ENCODE measurements around the gene NFASC.

Gene NFASC

GRCh38 chr1:205059660-205060059, 189.0 kb downstream of the NFASC start:
- no peaks in the 10 kb centered on the region for H3K4me1 Mint-ChIP-seq (ENCODE audit: low read depth)

GRCh38 chr1:205060746-205061145, 190.1 kb downstream of the NFASC start:
- no peaks in the 10 kb centered on the region for H3K9me3 Mint-ChIP-seq
- H3K27ac Mint-ChIP-seq, result no peak overlapping the region
- no peaks in the 10 kb centered on the region for H3K36me3 Mint-ChIP-seq (ENCODE audit: low read depth)
- DNase-seq (ENCODE audit: low spot score), result no peak
- no peaks in the 10 kb centered on the region for H3K27me3 Mint-ChIP-seq (ENCODE audit: low read depth)
- no peaks in the 10 kb centered on the region for H3K4me1 Mint-ChIP-seq (ENCODE audit: low read depth)
- H3K4me3 Mint-ChIP-seq, result no peak overlapping the region

More at GRCh38 chr1:205059660-205060059, 189.0 kb downstream of the NFASC start:
- Mint-ChIP-seq H3K4me3 (no peak overlapping the region), H3K36me3 (ENCODE audit: low read depth) (no peaks in the 10 kb centered on the region), H3K9me3 (no peaks in the 10 kb centered on the region), H3K27me3 (ENCODE audit: low read depth) (no peaks in the 10 kb centered on the region), H3K27ac (no peak overlapping the region)
- DNase-seq (ENCODE audit: low spot score), result no peak

DNA sequence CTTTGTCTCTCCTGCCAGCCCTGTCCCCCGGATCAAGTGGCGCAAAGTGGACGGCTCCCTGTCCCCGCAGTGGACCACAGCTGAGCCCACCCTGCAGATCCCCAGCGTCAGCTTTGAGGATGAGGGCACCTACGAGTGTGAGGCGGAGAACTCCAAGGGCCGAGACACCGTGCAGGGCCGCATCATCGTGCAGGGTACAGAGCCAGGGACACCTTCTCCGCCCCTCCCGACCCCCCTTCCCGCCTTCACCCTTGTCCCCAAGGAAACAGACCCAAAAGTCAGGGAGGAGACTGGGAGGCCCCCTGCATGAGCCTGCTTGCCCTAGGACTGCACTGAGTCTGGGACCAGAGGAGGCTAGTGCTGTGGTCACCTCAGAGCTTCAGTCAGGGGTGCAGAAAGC, 190.6 kb downstream of the NFASC start:
- Mint-ChIP-seq H3K9me3 (no peaks in the 10 kb centered on the region), H3K27me3 (ENCODE audit: low read depth) (no peaks in the 10 kb centered on the region), H3K4me3 (no peak overlapping the region), H3K27ac (no peak overlapping the region), H3K36me3 (ENCODE audit: low read depth) (no peaks in the 10 kb centered on the region), H3K4me1 (ENCODE audit: low read depth) (no peaks in the 10 kb centered on the region)
- no peak for DNase-seq (ENCODE audit: low spot score)

DNA sequence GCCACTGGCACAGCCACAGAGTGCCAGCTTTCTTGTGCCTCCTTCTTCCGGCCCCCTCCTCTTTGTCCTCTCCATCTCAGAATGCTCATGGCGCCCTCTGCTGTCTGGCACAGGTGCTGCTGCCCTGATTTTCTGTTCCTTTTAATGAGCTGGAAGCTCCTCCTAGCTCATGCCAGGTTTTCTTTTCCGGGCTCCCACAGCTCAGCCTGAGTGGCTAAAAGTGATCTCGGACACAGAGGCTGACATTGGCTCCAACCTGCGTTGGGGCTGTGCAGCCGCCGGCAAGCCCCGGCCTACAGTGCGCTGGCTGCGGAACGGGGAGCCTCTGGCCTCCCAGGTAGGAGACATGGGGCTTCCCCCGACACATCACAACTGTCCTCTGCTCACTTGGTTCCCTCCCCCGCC, 191.0 kb downstream of the NFASC start:
- Mint-ChIP-seq H3K4me3 (no peak overlapping the region), H3K4me1 (ENCODE audit: low read depth) (no peaks in the 10 kb centered on the region), H3K27me3 (ENCODE audit: low read depth) (no peaks in the 10 kb centered on the region), H3K27ac (no peak overlapping the region), H3K9me3 (no peaks in the 10 kb centered on the region), H3K36me3 (ENCODE audit: low read depth) (no peaks in the 10 kb centered on the region)
- peak; percentile 52 for DNase-seq (ENCODE audit: low spot score)

GRCh38 chr1:205062319-205062718, 191.7 kb downstream of the NFASC start:
- no peaks in the 10 kb centered on the region for H3K4me1 Mint-ChIP-seq (ENCODE audit: low read depth)
- H3K27me3 Mint-ChIP-seq (ENCODE audit: low read depth), result no peaks in the 10 kb centered on the region
- DNase-seq (ENCODE audit: low spot score), result no peak
- no peaks in the 10 kb centered on the region for H3K9me3 Mint-ChIP-seq
- H3K4me3 Mint-ChIP-seq, result no peak overlapping the region
- H3K36me3 Mint-ChIP-seq (ENCODE audit: low read depth), result no peaks in the 10 kb centered on the region
- H3K27ac Mint-ChIP-seq, result no peak overlapping the region

- DNase-seq (ENCODE audit: low spot score), result no peak
- Mint-ChIP-seq H3K9me3 (no peaks in the 10 kb centered on the region), H3K27me3 (ENCODE audit: low read depth) (no peaks in the 10 kb centered on the region), H3K4me3 (no peak overlapping the region), H3K27ac (no peak overlapping the region), H3K4me1 (ENCODE audit: low read depth) (no peaks in the 10 kb centered on the region), H3K36me3 (ENCODE audit: low read depth) (no peaks in the 10 kb centered on the region)
Observed at GRCh38 chr1:205062895-205063294, 192.2 kb downstream of the NFASC start.

GRCh38 chr1:205064301-205064700, 193.6 kb downstream of the NFASC start:
- Mint-ChIP-seq H3K9me3 (no peaks in the 10 kb centered on the region), H3K36me3 (ENCODE audit: low read depth) (no peaks in the 10 kb centered on the region), H3K27ac (no peak overlapping the region), H3K4me3 (no peak overlapping the region), H3K27me3 (ENCODE audit: low read depth) (no peaks in the 10 kb centered on the region), H3K4me1 (ENCODE audit: low read depth) (no peaks in the 10 kb centered on the region)
- DNase-seq (ENCODE audit: low spot score), result no peak

GRCh38 chr1:205064741-205065316, 194.2 kb downstream of the NFASC start:
- Mint-ChIP-seq H3K27me3 (ENCODE audit: low read depth) (no peaks in the 10 kb centered on the region), H3K36me3 (ENCODE audit: low read depth) (no peaks in the 10 kb centered on the region), H3K9me3 (no peaks in the 10 kb centered on the region), H3K27ac (no peak overlapping the region), H3K4me1 (ENCODE audit: low read depth) (no peaks in the 10 kb centered on the region), H3K4me3 (no peak overlapping the region)
- DNase-seq (ENCODE audit: low spot score), result no peak

GRCh38 chr1:205065666-205066065, 195.0 kb downstream of the NFASC start:
- H3K36me3 Mint-ChIP-seq (ENCODE audit: low read depth), result no peaks in the 10 kb centered on the region
- no peaks in the 10 kb centered on the region for H3K9me3 Mint-ChIP-seq
- H3K27ac Mint-ChIP-seq, result no peak overlapping the region
- no peak for DNase-seq (ENCODE audit: low spot score)
- H3K4me3 Mint-ChIP-seq, result no peak overlapping the region
- H3K4me1 Mint-ChIP-seq (ENCODE audit: low read depth), result no peaks in the 10 kb centered on the region
- no peaks in the 10 kb centered on the region for H3K27me3 Mint-ChIP-seq (ENCODE audit: low read depth)

- H3K27ac Mint-ChIP-seq, result no peak overlapping the region
- H3K4me1 Mint-ChIP-seq (ENCODE audit: low read depth), result no peaks in the 10 kb centered on the region
- no peaks in the 10 kb centered on the region for H3K36me3 Mint-ChIP-seq (ENCODE audit: low read depth)
Observed at GRCh38 chr1:205066141-205066818, 195.6 kb downstream of the NFASC start.

GRCh38 chr1:205067031-205067430, 196.4 kb downstream of the NFASC start:
- no peak overlapping the region for H3K27ac Mint-ChIP-seq

More at GRCh38 chr1:205066141-205066818, 195.6 kb downstream of the NFASC start:
- Mint-ChIP-seq H3K9me3 (no peaks in the 10 kb centered on the region), H3K4me3 (no peak overlapping the region), H3K27me3 (ENCODE audit: low read depth) (no peaks in the 10 kb centered on the region)
- no peak for DNase-seq (ENCODE audit: low spot score)

GRCh38 chr1:205068001-205068400, 197.3 kb downstream of the NFASC start:
- no peak for DNase-seq (ENCODE audit: low spot score)
- Mint-ChIP-seq H3K27ac (no peak overlapping the region), H3K4me1 (ENCODE audit: low read depth) (no peaks in the 10 kb centered on the region), H3K27me3 (ENCODE audit: low read depth) (no peaks in the 10 kb centered on the region), H3K9me3 (no peaks in the 10 kb centered on the region), H3K36me3 (ENCODE audit: low read depth) (no peaks in the 10 kb centered on the region), H3K4me3 (no peak overlapping the region)

More at GRCh38 chr1:205067031-205067430, 196.4 kb downstream of the NFASC start:
- Mint-ChIP-seq H3K9me3 (no peaks in the 10 kb centered on the region), H3K4me1 (ENCODE audit: low read depth) (no peaks in the 10 kb centered on the region), H3K27me3 (ENCODE audit: low read depth) (no peaks in the 10 kb centered on the region), H3K4me3 (no peak overlapping the region), H3K36me3 (ENCODE audit: low read depth) (no peaks in the 10 kb centered on the region)
- DNase-seq (ENCODE audit: low spot score), result no peak

DNA sequence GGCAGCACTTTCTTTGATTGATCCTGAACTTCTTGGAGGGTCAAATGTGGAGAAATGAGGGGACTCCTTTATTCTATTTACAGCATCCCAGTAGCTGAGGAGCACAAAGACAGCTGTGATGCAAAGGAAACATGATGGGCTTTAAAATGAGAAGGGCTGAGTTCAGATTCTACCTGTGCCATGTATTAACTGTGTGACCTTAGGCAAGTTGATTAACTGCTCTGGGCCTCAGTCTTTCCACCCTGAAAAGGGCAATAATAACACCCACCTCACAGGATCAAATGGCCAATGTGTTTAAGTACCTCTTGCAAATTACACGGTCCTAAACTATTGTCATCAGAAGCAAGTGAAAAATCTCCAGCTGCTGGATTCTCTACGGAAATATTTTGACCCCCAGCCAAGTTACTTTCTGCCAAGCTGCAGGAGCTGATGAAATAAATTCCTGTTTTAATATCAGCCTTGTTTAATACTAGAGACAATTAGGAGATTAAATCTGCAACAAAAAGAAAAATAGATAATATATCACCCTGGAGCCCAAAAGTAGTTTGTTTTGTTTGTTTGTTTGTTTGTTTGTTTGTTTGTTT, 197.9 kb downstream of the NFASC start:
- Mint-ChIP-seq H3K27ac (no peak overlapping the region), H3K4me1 (ENCODE audit: low read depth) (no peaks in the 10 kb centered on the region), H3K4me3 (no peak overlapping the region), H3K27me3 (ENCODE audit: low read depth) (no peaks in the 10 kb centered on the region), H3K9me3 (no peaks in the 10 kb centered on the region), H3K36me3 (ENCODE audit: low read depth) (no peaks in the 10 kb centered on the region)
- no peak for DNase-seq (ENCODE audit: low spot score)

GRCh38 chr1:205069371-205070125, 198.9 kb downstream of the NFASC start:
- Mint-ChIP-seq H3K27ac (no peak overlapping the region), H3K4me1 (ENCODE audit: low read depth) (no peaks in the 10 kb centered on the region), H3K9me3 (no peaks in the 10 kb centered on the region), H3K36me3 (ENCODE audit: low read depth) (no peaks in the 10 kb centered on the region), H3K27me3 (ENCODE audit: low read depth) (no peaks in the 10 kb centered on the region), H3K4me3 (no peak overlapping the region)
- DNase-seq (ENCODE audit: low spot score), result no peak

All from T-helper 2 cell treated with Interferon-gamma antibody and Interleukin-4, amounts not matched to agents 5 μg/mL and 100 μg/mL, for 36 hours (primary cell).